HL-60 (cell line): ENCODE results near the gene ITPKC.

Experiments
- CTCF ChIP-seq: IDR thresholded peaks from one replicate; pipeline ENCODE4 v1.5.1; 2011; ENCODE audit warnings: low read length, control low read depth, inconsistent platforms; ENCODE audit not compliant: insufficient read depth
- POLR2AphosphoS5 ChIP-seq: IDR thresholded peaks from 2 replicates; pipeline ENCODE4 v1.6.1; 2012; ENCODE audit warnings: low read depth
- TF ChIP-seq, protein P1 (sequence below): IDR thresholded peaks from 2 replicates; pipeline ENCODE4 v1.6.1; 2012; ENCODE audit warnings: low read depth; ENCODE audit not compliant: insufficient replicate concordance

DNA sequence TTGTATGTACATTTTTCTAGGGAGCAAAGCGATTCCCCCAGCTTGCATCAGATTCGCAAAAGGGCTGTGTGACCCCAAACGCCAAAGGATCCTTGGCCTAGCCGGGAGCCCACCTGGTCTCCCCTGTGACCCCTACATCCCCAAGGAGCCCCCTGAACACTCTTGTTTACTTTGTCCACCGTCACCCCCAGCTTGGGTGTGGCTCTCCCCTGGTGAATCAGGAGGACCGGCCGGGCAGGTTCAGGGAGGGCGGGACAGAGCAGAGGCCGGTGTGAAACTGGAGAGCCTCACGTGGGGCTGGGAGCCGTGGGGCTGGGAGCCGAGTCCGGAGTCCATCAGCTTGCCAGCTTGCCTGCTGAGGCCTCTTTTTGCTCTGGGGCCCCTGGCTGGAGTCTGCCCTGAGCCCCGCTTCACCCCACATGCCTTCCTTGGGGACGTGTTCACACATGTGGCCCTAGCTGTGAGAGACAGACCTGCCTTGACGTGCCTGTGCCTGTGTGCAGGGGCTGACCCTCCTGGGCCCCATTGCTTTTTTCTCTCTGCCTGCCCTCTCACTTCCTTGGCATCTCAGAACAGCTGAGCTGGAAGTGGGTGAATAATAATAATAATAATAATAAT lies 2.0 kb downstream of the ITPKC start:
- no peak for TF ChIP-seq CTCF
- no peak for TF ChIP-seq POLR2AphosphoS5
- TF ChIP-seq, protein P1, sequence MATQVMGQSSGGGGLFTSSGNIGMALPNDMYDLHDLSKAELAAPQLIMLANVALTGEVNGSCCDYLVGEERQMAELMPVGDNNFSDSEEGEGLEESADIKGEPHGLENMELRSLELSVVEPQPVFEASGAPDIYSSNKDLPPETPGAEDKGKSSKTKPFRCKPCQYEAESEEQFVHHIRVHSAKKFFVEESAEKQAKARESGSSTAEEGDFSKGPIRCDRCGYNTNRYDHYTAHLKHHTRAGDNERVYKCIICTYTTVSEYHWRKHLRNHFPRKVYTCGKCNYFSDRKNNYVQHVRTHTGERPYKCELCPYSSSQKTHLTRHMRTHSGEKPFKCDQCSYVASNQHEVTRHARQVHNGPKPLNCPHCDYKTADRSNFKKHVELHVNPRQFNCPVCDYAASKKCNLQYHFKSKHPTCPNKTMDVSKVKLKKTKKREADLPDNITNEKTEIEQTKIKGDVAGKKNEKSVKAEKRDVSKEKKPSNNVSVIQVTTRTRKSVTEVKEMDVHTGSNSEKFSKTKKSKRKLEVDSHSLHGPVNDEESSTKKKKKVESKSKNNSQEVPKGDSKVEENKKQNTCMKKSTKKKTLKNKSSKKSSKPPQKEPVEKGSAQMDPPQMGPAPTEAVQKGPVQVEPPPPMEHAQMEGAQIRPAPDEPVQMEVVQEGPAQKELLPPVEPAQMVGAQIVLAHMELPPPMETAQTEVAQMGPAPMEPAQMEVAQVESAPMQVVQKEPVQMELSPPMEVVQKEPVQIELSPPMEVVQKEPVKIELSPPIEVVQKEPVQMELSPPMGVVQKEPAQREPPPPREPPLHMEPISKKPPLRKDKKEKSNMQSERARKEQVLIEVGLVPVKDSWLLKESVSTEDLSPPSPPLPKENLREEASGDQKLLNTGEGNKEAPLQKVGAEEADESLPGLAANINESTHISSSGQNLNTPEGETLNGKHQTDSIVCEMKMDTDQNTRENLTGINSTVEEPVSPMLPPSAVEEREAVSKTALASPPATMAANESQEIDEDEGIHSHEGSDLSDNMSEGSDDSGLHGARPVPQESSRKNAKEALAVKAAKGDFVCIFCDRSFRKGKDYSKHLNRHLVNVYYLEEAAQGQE, result no peak
